ENCODE data around the gene TVP23C.
"Not testable (repeated sequence)": the region's sequence is repeated elsewhere in the genome, so short reads cannot be mapped to it uniquely, and the experiment has no call there.

The TVP23C gene

DNA sequence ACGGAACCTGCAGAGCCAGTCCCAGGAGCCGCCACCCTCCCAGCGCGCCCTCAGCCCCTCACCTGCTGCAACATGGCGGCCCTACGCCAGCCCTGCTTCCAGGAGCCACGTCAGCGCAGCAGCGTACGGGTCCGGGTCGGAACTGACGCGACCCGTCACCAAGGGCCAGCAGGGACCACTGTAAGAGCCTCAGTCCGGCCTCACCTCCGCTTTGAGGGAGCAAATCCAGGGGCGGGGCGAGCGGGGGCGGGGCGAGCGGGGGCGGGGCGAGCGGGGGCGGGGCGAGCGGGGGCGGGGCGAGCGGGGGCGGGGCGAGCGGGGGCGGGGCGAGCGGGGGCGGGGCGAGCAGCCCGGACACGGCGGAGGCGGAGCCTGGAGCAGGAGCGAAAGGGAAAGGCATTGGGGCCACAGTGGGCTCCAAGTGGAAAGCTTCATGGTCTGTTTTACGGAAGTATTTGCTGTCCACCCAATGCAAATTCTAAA lies at the start of gene TVP23C:
TVP23C (minus strand) TSS at position 109 of the 483 bp plus-strand sequence; CDS start at position 74, 35 bp downstream.
- peak; percentile 98 for DNase-seq

DNA sequence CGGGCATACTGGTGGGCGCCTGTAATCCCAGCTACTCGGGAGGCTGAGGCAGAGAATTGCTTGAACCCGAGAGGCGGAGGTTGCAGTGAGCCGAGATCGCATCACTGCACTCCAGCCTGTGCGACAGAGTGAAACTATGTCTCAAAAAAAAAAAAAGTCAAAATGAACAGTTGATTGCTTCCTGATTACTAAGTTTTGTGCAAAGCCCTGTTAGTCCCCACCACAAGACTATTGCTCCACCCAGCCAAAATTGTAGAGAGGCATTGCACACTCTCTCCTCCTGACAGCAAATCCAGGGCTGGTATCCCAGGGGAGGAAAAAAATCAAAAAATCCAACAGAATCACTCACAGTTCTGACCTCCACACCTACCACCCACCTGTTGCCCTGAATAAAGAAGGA lies 29.7 kb upstream of the TVP23C start:
- DNase-seq, result not testable (repeated sequence)

DNA sequence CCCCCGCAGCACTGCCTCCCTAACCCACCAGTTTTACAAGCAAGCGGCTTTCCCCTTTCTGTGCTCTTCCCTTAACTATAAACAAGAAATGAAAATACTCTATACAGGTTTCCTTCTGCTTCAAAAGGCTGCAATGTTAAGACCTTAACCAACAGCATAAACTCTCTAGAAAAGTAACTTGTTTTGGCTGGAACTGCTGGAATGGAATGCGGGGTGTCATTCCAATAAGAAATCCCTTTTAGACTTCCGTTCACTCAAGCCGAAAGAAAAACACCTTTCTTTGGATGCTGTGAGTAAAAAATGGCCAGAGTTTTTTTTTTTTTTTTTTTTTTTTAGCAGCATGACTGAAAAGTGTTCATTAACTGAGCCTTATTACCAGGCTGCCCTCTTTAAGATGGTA lies 28.7 kb upstream of the TVP23C start:
- DNase-seq, result not testable (repeated sequence)

DNA sequence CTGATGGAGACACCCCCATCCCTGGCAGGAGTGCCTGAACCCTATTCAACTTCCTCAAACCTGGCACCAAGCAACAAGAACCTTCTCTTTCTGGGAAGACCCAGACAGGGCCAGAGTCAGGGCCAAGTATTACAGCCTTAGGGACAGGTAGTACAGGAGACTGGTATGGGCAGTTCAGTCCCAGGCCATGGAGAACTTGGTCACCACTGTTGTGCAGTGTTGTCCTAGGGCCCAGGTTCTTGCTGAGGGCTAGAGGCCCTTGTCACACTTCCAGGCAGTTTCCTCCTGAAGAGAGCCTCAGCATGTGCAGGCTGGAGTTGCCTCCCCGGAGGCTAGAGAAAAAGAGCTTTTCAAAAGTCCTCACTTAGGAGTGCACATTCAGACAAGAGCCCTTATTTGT lies 27.6 kb upstream of the TVP23C start:
- not testable (repeated sequence) for DNase-seq

DNA sequence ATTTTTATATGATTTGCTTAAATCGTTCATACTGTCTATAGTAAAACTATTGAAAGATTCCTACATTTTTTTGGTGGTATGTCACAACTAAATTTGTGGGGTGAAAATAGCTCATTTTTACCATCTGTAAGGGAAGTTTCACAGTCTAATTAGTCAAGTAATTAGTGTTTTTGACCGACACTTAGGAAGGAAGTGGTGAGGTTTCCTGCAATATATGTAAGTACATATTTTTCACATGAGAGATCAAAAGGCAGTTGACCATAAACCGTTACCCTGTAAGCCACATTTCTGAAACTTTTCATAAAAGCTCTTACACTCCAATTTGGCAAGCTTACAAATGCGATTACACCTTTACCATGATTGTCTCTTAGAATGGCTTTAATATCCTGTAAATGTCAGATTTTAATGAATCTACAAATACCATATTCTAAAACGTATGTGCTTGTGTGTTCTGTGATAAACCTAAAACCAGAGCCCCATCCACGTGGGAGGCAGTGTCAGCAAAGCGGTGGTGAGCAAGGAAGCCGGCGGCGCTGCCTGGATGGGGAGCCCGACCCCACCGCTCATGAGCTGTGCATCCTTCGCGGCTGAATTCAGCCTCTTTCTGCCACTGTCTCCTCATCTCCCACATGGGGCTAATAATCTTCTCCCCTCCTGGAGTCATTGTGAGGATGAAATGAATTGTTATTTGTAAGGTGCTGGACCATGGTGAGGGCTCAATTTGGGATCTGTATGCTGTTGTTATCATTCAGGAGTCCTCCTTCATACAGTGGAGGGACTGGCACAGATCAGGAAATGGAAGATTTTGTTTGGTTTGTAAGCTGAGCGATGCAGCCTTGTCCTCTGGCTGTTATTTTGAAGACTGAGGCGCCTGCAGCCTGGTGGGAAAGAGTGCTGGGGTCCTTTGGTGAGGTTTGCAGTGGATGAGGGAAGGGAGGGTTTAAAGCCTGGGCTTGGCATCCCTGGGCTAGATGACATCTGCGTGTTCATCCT lies 26.6 kb upstream of the TVP23C start:
- not testable (repeated sequence) for DNase-seq

DNA sequence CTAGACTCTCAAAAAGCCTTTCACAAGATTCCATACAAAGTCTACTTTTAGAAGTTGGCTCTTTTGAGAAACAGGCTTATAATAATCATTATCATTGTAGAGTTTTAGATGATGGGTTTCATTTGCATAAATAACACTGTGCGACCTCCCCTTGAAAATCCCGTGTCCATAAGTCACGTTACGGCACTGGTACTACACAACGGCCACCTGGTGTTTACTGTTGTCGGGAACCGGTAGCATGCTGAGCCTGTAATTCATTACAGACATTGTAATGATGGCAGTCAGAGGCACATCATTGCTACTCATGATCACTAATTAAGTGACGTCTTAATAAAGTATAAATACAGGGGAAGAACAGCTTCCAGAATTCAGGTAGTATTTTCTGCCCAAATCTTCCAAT lies 24.7 kb upstream of the TVP23C start:
- not testable (repeated sequence) for DNase-seq

DNA sequence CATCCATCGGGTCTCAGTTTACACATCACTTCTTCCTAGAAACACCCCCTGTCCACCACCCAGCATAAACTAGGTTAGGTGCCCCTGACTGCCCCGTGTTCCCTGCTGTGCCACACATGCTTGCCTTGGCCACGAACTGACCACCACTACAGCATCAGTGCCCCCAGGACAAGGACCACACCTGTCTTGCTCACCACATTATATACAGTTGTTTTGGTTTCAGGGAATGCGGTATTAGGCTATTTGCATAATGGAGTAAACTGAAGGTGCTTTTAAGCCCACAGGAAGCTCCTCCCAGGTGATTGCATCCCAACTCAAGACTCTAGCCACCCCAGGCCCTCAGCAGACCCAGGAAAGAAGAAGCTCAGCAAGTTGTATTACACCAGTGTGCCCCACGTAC lies 20.0 kb upstream of the TVP23C start:
- not testable (repeated sequence) for DNase-seq

DNA sequence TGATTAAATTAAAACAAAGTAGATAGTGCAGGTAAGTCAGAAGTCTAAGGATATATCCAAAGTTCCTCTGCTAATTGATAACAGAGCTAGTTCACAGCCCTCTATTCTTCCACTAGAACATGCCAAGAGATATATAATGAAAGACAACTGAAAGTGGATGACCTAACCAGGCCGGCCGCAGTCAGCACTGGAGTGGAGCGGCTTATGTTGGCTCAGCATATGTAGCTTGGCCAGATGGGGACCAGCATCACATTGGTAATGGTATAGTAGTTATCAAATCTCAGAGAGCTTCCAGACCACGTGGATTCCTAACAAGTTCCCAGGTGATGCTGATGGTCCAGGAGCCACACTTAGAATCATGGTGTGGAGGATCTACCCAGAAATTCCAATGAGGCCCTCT lies 18.2 kb upstream of the TVP23C start:
- not testable (repeated sequence) for DNase-seq

DNA sequence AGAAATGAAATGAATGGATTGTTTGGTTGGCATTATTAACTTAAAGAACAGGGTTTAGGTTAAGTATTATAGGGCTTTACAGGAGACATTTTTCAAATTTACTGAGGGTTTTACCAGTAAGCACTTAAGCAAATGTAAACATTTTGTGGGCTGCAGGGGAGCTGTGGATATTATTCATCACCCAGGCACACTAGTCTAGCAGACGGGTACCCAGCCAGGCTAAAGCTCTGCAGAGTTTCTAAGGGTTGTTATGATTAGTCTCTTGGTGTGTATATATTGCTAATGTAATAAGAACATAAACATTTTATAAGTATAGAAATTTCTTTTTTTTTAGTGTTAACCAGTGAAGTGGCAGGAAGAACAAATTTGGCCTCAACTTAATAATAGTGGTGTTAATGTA lies 13.6 kb upstream of the TVP23C start:
- DNase-seq, result not testable (repeated sequence)

DNA sequence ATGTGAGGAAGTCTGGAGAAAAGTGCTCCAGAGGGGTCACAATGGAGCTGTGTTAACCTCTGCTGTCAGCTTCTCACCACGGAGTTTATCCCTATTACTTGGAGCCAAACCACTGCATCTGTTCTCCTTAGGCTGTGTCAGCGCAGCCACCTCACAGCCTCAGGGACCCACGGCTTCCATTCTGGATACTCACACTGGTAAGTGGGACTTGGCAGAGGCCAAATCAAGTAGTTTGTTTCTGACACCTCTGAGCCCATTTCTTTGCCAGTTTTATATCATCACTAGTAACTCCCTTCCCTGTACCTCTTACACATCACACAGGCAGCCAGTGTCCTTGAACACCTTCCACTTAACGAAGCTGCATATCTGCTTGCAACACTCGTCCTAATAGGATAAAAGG lies 11.4 kb upstream of the TVP23C start:
- not testable (repeated sequence) for DNase-seq

DNA sequence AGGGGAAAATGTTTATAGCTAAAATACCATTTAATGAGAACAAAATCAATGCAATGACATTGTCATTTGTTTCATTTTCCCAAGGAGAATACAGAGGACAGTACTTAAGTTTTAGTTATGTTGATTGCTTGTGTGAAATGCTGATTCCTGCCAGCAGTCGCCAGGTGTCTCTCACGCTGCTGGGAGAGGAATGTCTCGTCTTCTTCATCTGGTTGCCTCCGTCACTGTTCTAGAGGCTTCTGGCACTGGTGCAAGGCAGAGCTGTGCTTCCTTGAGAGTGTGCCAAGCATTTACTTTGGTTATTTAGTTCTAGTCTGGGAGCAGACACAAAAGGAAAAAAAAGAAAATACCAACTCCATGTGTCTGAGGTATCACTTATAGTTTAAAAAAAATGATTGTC lies 10.6 kb upstream of the TVP23C start:
- DNase-seq, result not testable (repeated sequence)

DNA sequence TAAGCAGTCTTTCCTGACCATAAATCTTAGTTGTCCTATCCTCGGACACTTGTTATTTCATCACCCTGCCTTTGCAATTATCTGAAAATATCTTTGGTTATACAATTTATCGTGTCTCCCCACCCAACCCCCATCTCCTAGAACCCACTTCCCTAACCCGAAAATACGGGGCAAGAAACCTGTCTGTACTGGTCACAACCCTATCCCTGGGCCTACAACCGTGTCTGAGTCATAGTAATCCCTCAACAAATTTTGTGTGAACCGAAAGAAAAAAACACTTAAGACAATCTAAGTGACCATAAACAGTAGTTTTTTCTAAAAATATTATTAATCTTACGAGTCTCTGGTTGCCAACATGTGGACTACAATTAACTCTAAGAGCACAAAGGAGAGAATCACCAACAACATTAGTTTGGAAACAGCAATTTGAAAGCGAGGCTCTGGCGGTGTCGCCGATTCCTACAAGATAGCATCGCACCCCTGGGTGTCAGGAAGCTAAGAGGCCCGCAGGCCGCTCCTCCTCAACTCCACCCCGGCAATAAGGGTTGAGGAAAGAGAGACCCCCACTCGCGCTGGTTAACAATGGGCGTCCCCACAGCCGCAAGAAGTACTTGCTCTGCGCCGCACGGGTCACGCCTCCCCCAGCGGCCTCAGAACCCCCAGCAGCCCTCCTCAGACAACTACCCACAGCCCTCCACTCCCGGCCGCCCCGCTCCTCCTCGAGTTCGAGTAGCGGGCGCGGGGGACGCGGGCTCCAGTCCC lies 489 bp downstream of the TVP23C start:
- DNase-seq, result not testable (repeated sequence)

DNA sequence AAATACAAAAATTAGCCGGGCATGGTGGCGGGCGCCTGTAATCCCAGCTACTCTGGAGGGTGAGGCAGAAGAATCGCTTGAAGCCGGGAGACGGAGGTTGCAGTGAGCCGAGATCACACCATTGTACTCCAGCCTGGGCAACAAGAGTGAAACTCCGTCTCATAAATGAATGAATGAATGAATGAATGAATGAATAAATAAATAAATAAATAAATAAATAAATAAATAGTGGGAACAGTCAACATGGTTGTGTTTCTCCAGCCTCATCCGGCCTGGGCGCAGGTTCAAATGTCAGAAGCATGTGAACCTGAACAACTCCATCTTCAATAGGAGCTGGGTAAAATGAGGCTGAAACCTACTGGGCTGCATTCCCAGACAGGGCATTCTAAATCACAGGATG lies 1.8 kb downstream of the TVP23C start:
- DNase-seq, result not testable (repeated sequence)

DNA sequence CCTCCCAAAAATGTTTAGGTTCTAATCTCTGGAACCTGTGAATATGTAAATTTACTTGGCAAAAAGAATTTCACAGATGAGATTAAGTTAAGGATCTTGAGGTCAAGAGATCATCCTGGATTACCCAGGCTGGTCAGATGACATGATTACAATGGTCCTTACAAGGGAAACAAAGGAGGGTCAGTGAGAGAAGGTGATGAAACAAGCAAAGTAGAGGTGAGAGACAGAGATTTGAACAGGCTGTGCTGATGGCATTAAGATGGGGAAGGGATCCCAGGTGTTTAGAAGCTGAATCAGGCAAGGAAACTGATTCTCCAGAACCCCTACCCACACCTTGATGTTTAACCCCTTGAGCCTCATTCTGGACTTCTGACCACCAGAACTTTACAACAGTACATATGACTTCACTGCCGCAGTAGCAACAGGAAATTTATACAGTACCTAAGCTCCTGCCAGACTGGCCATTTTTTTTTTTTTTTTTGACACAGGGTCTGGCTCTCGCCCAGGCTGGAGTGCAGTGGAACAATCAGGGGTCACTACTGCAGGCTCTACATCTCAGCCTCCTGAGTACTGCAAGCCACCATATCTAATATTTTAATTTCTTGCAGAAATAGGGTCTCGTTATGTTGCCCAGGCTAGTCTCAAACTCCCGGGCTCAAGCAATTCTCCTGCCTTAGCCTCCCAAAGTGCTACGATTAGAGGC lies 4.7 kb downstream of the TVP23C start:
- DNase-seq, result not testable (repeated sequence)

DNA sequence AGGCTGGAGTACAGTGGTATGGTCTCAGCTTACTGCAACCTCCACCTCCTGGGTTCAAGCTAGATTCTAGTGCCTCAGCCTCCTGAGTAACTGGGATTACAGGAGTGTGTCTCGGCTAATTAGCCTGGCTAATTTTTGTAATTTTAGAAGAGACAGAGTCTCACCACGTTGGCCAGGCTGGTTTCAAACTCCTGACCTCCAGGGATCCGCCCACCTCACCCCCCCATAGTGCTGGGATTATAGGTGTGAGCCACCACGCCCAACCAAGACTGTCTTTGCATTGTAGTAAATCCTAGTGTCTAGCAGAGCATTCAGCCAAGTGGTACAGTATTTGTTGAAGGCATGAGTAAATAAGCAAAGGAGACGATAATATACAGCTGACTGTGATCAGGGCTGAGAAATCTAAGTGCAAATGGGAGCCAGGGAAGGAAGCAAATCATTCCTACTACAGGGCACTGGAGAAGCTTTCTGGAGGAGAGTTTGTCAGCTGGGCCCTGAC lies 5.9 kb downstream of the TVP23C start:
- DNase-seq, result not testable (repeated sequence)

DNA sequence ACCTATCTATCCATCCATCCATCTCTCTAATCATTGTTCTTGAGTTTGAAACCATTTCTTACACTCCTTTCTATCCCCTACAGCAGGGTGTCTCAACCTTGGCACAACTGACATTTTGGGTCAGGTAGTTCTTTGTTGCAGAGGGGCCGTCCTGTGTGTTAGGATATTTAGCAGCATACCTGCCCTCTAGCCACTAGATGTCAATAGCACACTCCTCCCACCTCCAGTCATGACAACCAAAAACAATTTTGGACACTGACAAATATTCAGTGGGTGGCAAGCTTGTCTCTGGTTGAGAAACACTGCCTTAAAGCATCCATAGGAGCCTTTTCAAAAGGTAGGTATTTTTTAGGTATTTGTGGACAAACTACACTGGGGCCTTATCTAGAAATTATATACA lies 10.4 kb downstream of the TVP23C start:
- DNase-seq, result not testable (repeated sequence)

DNA sequence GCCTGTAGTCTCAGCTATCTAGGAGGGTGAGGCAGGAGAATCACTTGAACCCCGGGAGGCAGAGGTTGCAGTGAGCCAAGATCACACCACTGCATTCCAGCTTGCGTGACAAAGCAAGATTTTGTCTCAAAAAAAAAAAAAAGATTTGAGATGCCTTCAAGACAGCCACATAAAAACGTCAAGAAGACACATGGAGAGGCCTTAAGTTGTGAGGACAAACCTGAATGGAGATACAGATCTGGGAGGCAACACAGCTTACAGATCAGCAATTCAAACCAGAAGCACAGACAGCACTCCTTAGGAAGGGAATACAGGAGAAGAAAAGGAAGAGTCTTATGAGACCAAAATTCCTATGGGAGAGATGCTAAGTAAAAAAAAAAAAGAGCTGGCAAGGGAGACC lies 13.7 kb downstream of the TVP23C start:
- peak; percentile 72 for DNase-seq

DNA sequence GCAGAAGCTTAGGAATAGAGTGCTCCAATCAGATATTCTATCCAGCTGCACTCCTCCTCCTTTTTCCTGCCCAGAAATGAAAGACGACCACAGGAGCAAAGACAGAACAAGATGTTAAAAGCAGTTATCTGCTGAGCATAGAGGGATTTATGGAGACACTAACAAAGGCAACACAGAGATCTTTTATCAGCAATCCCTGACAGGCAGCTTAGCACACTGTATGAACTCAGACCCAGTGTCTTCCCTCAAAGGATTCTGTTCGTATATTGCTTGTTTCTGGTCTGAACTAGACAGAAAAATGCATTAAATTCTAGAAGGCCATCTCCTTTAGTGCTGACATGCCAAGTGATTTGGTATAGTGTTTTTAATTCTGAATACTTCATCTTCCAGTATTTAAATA lies 16.7 kb downstream of the TVP23C start:
- not testable (repeated sequence) for DNase-seq

DNA sequence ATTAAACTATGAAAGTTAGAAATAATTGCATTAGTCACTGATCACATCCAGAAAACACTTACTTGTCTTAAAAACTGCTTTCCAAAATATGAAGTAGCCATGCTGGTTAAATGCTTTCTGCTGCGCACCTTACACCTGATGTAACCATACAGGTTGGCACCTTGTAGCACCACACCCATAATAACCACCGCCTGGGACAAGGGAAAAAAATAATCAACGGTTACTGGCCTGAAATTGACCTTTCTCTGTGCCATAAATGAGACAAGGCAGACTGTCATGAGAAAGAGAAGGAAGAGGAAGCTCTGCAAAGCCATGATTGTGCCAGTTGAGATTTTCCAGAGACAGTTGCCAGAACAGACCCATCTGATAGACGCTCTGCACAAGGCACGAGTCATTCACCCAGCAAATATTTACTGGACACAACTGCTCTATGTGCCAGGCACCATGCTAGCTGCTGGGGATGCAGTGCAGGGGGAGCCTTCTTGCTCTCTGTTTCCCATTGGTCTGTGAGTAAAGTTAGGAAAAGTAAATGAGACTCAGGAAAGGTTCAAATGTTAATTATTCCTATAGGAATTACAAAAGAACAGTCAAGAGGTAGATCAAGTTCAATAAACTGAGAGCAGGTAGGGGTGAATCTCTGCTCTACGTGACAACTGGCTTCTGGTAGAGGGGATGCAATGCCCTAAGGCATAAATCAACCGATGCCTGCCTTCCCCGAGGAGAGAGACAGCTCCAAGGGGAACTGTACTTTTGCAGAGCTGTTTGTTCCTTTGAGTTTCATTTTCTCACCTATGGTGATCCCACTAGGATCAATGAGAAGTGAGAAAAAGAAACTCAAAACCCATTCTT lies 22.7 kb downstream of the TVP23C start:
- DNase-seq, result peak; percentile 79

DNA sequence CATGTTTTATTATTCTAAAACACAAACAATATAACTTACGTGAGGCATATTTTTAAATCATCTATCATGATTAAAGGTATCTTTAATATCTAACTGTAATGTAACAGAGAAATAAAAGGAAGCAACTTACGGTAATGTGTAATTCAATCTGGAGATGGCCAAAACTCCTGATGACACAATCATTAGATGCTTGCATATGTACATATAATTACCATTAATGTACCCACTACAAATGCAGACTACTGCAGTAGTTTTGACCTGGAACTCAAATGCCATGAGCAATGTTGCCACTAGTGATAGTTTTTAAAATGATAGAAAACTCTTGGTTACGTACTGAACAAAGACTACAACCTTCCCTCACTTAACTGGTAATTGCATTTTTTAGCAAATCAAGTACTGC lies 30.2 kb downstream of the TVP23C start:
- DNase-seq, result not testable (repeated sequence)

All from islet precursor cell (in vitro differentiated cells).